Endothelial cell of umbilical vein (primary cell): ENCODE data around the gene HBM.

Source experiments
- CTCF ChIP-seq, 2 donors: IDR thresholded peaks; 1 replicate in 1 of 2; 2 replicates in 1 of 2; pipeline ENCODE4 v1.5.1; 2011; ENCODE audit warnings: low read length in 2 of 2, mild to moderate bottlenecking in 2 of 2, moderate library complexity in 2 of 2, control low read depth in 1 of 2, inconsistent platforms in 1 of 2, low read depth in 1 of 2; ENCODE audit not compliant: insufficient read depth in 1 of 2; ENCODE audit errors: extremely low read depth in 1 of 2
- POLR2AphosphoS5 ChIP-seq: IDR thresholded peaks from 2 replicates; pipeline ENCODE4 v1.6.1; 2012; ENCODE audit warnings: low read depth, mild to moderate bottlenecking, control low read depth, low read length, moderate library complexity; ENCODE audit not compliant: insufficient read depth

GRCh38 chr16:194516-194915 lies 28.7 kb downstream of the HBM start:
- TF ChIP-seq CTCF (IDR thresholded peaks at IDR 0.05; ENCODE audit: extremely low read depth in 1 of 2, insufficient read depth in 1 of 2, low read depth in 1 of 2, low read length in 2 of 2) = no peak
- no peak for TF ChIP-seq POLR2AphosphoS5
